DOHH2 (cell line): ENCODE measurements around the gene PNLIPRP1.

Source experiments
- H3F3A ChIP-seq: fragments of 200-600 bp; sonication (generic), shearing (Covaris generic); 2 replicates; pipeline ENCODE4 v1.6.0; 2016; ENCODE audit warnings: antibody characterized with exemption, mild to moderate bottlenecking; ENCODE audit not compliant: control insufficient read depth, insufficient read depth
- H3K27ac ChIP-seq: fragments of 200-600 bp; sonication (generic); 2 replicates; pipeline ENCODE4 v1.5.1; 2014; ENCODE audit warnings: low read depth, mild to moderate bottlenecking, low read length, moderate library complexity
- H3K27me3 ChIP-seq: fragments of 200-600 bp; sonication (generic); 2 replicates; pipeline ENCODE4 v1.6.1; 2014; ENCODE audit warnings: mild to moderate bottlenecking, low read length, mixed read lengths; ENCODE audit not compliant: control insufficient read depth
- H3K36me3 ChIP-seq: fragments of 200-600 bp; sonication (generic); 2 replicates; pipeline ENCODE4 v1.6.1; 2014; ENCODE audit warnings: mild to moderate bottlenecking, low read length, moderate library complexity, mixed read lengths; ENCODE audit not compliant: control insufficient read depth
- H3K4me1 ChIP-seq: fragments of 200-600 bp; sonication (generic); 2 replicates; pipeline ENCODE4 v1.6.1; 2014; ENCODE audit warnings: mild to moderate bottlenecking, low read length, mixed read lengths; ENCODE audit not compliant: control insufficient read depth
- H3K4me2 ChIP-seq: fragments of 200-600 bp; sonication (generic); 2 replicates; pipeline ENCODE4 v1.6.0; 2014; ENCODE audit warnings: mild to moderate bottlenecking, low read length, moderate library complexity
- H3K4me3 ChIP-seq: fragments of 200-600 bp; sonication (generic); 2 replicates; pipeline ENCODE4 v1.5.1; 2014; ENCODE audit warnings: mild to moderate bottlenecking, low read length, mixed read lengths
- H3K79me2 ChIP-seq: fragments of 200-600 bp; sonication (generic); 2 replicates; pipeline ENCODE4 v1.6.1; 2014; ENCODE audit warnings: mild to moderate bottlenecking, low read length, mixed read lengths; ENCODE audit not compliant: control insufficient read depth
- H3K9me2 ChIP-seq: fragments of 200-600 bp; sonication (generic); replicated peaks from 2 replicates; pipeline ENCODE4 v1.6.1; 2014; ENCODE audit warnings: mild to moderate bottlenecking, low read length, mixed read lengths; ENCODE audit not compliant: control insufficient read depth
- H3K9me3 ChIP-seq: fragments of 200-600 bp; sonication (generic); 2 replicates; pipeline ENCODE4 v1.6.1; 2014; ENCODE audit warnings: antibody characterized with exemption, low read length, mixed read lengths; ENCODE audit not compliant: control insufficient read depth, insufficient read depth
- H4K20me1 ChIP-seq: fragments of 200-600 bp; sonication (generic); 2 replicates; pipeline ENCODE4 v1.6.0; 2014; ENCODE audit warnings: low read depth, mild to moderate bottlenecking, antibody characterized with exemption, low read length, moderate library complexity; ENCODE audit not compliant: control insufficient read depth, insufficient read depth
- EZH2phosphoT487 ChIP-seq: fragments of 200-600 bp; sonication (generic); IDR thresholded peaks from 2 replicates; pipeline ENCODE4 v1.6.1; 2017; ENCODE audit warnings: borderline replicate concordance, mild to moderate bottlenecking, antibody characterized with exemption, low read length, moderate library complexity, mixed read lengths
- TF ChIP-seq, protein P1 (sequence below): fragments of 200-600 bp; sonication (generic); IDR thresholded peaks from one replicate; pipeline ENCODE4 v1.5.1; 2014; ENCODE audit warnings: antibody characterized with exemption, mild to moderate bottlenecking, low read depth, low read length; ENCODE audit not compliant: poor library complexity, severe bottlenecking

The PNLIPRP1 gene

DNA sequence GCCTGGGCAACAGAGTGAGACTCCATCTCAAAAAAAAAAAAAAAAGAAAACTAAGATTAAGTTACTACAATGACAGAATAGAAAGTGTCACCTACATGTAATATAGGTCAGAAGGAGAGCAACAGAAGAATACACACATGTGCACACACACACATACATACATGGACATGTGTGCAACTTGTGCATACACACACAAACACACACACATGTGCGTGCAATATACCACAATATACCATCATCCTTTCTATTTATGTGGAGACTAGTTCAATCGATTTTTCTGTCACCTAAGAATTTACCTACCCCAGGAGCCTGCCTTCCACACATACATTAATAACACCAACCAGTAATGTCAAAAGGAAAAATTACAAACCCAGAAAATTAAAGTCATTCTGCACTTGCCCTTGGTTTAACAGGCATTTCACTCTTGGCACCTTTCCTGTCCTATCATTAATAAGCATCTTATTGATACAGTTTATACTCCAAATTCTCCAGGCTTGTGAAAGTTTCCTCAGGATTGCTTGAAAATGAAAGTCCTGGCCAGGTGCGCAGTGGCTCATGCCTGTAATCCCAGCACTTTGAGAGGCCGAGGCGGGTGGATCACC lies 2.5 kb downstream of the PNLIPRP1 start:
- Histone ChIP-seq H3K4me2 (no peak overlapping the region), H3K27me3 (no peaks in the 10 kb centered on the region), H3K36me3 (no peaks in the 10 kb centered on the region)

DNA sequence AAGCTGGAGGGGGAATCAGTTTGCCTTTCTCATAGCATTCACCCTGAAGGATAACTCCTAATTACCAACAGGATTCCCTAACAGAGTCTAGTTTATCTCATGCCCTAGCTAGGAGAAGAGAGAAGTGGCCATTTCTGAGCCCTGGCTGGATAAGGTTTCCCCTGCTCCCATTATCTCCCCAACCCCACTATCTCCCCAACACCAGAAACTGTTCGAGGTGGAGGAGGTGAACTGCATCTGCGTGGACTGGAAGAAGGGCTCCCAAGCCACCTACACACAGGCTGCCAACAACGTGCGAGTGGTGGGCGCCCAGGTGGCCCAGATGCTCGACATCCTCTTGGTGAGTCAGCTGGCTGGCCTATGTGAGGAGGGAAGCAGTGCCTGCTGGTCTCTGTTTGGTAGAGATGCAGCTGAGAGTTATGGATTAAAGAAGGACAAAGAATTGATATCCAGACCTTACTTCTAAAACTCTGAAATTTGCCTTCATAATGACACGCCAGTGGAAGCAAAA lies 3.8 kb downstream of the PNLIPRP1 start:
- Histone ChIP-seq H3K4me3 (no peak overlapping the region), H3F3A (no peaks in the 10 kb centered on the region), H3K9me2 (no peaks in the 10 kb centered on the region), H3K4me1 (no peaks in the 10 kb centered on the region), H3K79me2 (no peaks in the 10 kb centered on the region), H4K20me1 (no peaks in the 10 kb centered on the region), H3K36me3 (no peaks in the 10 kb centered on the region), H3K27ac (no peak overlapping the region), H3K4me2 (no peak overlapping the region), H3K27me3 (no peaks in the 10 kb centered on the region), H3K9me3 (no peaks in the 10 kb centered on the region)
- TF ChIP-seq, protein P1, sequence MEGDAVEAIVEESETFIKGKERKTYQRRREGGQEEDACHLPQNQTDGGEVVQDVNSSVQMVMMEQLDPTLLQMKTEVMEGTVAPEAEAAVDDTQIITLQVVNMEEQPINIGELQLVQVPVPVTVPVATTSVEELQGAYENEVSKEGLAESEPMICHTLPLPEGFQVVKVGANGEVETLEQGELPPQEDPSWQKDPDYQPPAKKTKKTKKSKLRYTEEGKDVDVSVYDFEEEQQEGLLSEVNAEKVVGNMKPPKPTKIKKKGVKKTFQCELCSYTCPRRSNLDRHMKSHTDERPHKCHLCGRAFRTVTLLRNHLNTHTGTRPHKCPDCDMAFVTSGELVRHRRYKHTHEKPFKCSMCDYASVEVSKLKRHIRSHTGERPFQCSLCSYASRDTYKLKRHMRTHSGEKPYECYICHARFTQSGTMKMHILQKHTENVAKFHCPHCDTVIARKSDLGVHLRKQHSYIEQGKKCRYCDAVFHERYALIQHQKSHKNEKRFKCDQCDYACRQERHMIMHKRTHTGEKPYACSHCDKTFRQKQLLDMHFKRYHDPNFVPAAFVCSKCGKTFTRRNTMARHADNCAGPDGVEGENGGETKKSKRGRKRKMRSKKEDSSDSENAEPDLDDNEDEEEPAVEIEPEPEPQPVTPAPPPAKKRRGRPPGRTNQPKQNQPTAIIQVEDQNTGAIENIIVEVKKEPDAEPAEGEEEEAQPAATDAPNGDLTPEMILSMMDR: no peak
- no peak for TF ChIP-seq EZH2phosphoT487

More for the DNA sequence above, 2.5 kb downstream of the PNLIPRP1 start:
- TF ChIP-seq EZH2phosphoT487: no peak
- TF ChIP-seq, protein P1: no peak
- Histone ChIP-seq H3K4me3 (no peak overlapping the region), H4K20me1 (no peaks in the 10 kb centered on the region), H3K4me1 (no peaks in the 10 kb centered on the region), H3F3A (no peaks in the 10 kb centered on the region), H3K9me3 (no peaks in the 10 kb centered on the region), H3K27ac (no peak overlapping the region), H3K9me2 (no peaks in the 10 kb centered on the region), H3K79me2 (no peaks in the 10 kb centered on the region)

DNA sequence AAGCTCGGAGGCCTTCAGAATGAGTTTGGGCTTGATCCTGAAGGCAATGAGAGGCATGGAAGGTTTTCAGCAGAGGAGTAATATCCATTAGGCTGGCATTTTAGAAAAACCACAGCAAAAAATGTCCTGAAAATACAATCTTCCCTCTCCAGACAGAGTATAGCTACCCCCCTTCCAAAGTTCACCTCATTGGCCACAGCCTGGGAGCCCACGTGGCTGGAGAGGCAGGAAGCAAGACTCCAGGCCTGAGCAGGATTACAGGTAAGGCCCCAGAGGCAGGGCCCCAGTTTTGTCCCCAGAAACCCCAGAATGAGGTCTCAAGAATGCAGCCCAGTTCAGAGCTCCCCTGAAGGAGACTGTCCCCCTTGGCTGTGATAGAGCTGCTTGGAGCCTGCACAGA lies 5.3 kb downstream of the PNLIPRP1 start:
- no peaks in the 10 kb centered on the region for H3K36me3 ChIP-seq
- no peak overlapping the region for H3K4me2 ChIP-seq
- H3K9me2 ChIP-seq: no peaks in the 10 kb centered on the region
- H3K79me2 ChIP-seq: no peaks in the 10 kb centered on the region
- no peaks in the 10 kb centered on the region for H3K9me3 ChIP-seq
- no peaks in the 10 kb centered on the region for H3F3A ChIP-seq
- TF ChIP-seq, protein P1: no peak
- no peak for TF ChIP-seq EZH2phosphoT487
- H3K4me3 ChIP-seq: no peak overlapping the region
- no peaks in the 10 kb centered on the region for H4K20me1 ChIP-seq
- no peak overlapping the region for H3K27ac ChIP-seq
- no peaks in the 10 kb centered on the region for H3K27me3 ChIP-seq
- H3K4me1 ChIP-seq: no peaks in the 10 kb centered on the region
